Subcutaneous adipose tissue (tissue), 4 donors: ENCODE data around the gene PGBD5. TPM values are rescaled to one million over a fixed set of nuclear protein-coding genes. Genes with fewer than 3 reads are reported as not detected.

Experiments used
- CTCF ChIP-seq: fragments of 450-650 bp; IDR thresholded peaks from one replicate; pipeline ENCODE4 v1.5.1; 2016; ENCODE audit warnings: low read depth, mild to moderate bottlenecking, control low read depth, antibody characterized with exemption, moderate library complexity
- total RNA-seq, 4 donors: library from RNA; depleted of rRNA; stranded (reverse); fragments of >200 nt; gene quantifications; one replicate each; pipeline ENCODE4 v1.1.0, GENCODE V29; 2016

The PGBD5 gene
- total RNA-seq, 4 donors from 2014 or later, result under 0.01 to 5.9 (median 0.27) TPM

- no peak for TF ChIP-seq CTCF
These were observed 78.2 kb downstream of the PGBD5 start for GRCh38 chr1:230347896-230348295.

GRCh38 chr1:230345139-230345885, 80.8 kb downstream of the PGBD5 start:
- no peak for TF ChIP-seq CTCF

GRCh38 chr1:230342699-230343098, 83.4 kb downstream of the PGBD5 start:
- no peak for TF ChIP-seq CTCF

GRCh38 chr1:230342019-230342418, 84.1 kb downstream of the PGBD5 start:
- no peak for TF ChIP-seq CTCF

GRCh38 chr1:230341162-230341546, 85.0 kb downstream of the PGBD5 start:
- TF ChIP-seq CTCF, result no peak

GRCh38 chr1:230340526-230341161, 85.5 kb downstream of the PGBD5 start:
- no peak for TF ChIP-seq CTCF

GRCh38 chr1:230339033-230339432, 87.1 kb downstream of the PGBD5 start:
- TF ChIP-seq CTCF, result no peak
